Epidermal melanocyte (primary cell): ENCODE results near the gene FAM43B.
"Not testable (repeated sequence)": the region's sequence is repeated elsewhere in the genome, so short reads cannot be mapped to it uniquely, and the experiment has no call there.

Experiments used
- DNase-seq: peaks from one replicate; pipeline ENCODE4 v3.0.0; 2011; ENCODE audit warnings: low spot score; ENCODE audit not compliant: insufficient read length

The FAM43B gene

DNA sequence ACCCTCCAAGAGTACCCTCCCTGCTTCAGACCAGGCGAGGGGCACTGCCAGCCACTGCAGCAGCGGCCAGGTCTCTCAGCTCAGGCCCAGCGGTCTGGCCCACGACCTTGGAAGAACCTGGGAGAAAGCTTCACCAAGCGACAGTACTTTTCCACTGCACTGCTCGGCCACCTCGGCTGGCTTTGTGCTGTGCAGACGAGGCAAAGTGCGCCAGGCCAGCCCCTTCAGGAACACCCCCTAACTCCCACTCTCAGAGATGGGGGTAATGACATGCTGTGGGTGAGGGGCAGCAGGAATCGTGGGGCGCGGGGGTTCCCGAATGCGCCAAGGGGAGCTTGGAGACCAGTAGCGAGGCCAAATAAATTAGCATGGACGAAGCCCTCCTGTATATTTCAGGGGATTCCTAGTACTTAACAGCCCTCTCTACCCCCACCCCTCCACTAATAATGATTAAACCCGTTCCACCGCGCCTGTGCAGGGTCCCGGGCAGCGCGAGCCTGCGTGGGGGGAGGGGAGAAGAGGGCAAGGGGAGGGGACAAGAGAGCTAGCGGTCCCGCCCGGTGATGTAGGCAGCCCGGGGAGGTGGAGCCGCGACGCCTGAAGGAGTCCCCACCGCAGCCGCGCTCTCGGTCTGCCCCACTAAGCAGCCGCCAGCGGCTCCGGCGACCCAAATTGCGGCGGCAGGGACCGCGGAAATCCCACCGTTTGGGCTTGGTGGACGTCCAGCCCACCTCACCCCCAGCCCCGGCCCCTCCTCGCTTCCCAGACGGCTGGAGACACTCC is at the start of gene FAM43B:
FAM43B (plus strand) TSS at position 629 of the 783 bp plus-strand sequence. CDS start 401 bp downstream, outside the sequence.
- no peak for DNase-seq

GRCh38 chr1:20505488-20505887 is 46.9 kb upstream of the FAM43B start:
- DNase-seq, result no peak

GRCh38 chr1:20507248-20507563 is 45.2 kb upstream of the FAM43B start:
- no peak for DNase-seq

- peak; percentile 98 for DNase-seq
Observed at GRCh38 chr1:20507564-20508410, 44.6 kb upstream of the FAM43B start, which contains the start of gene MUL1. Gene MUL1 (minus strand): TSS chr1:20508151. CDS start chr1:20508024, 127 bp downstream.

GRCh38 chr1:20508411-20508771 is 44.0 kb upstream of the FAM43B start:
- no peak for DNase-seq

GRCh38 chr1:20511518-20512428 is 40.6 kb upstream of the FAM43B start:
- DNase-seq, result no peak

DNA sequence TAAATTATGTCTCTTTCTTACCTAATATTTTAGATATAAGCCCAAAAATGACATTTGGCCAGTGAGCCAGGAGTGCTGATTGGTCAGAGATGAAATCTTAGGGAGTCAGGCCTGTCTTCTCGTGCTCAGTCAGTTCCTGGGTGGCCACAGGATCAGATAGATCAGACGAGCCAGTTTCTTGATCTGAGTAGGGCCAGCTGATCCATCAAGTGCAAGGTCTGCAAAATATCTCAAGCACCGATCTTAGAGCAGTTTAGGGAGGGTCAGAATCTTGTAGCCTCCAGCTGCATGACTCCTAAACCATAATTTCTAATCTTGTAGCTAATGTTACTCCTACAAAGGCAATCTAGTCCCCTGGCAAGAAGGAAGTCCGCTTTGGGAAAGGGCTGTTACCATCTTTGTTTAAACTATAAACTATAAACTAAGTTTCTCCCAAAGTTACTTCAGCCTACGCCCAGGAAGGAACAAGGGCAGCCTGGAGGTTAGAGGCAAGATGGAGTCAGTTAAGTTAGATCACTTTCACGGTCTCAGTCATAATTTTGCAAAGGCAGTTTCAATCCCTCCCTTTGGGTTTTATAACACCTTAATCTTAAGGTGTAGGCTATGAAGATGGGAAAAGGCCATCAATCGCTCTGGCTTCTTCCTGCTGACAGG is 32.6 kb upstream of the FAM43B start:
- DNase-seq, result not testable (repeated sequence)

DNA sequence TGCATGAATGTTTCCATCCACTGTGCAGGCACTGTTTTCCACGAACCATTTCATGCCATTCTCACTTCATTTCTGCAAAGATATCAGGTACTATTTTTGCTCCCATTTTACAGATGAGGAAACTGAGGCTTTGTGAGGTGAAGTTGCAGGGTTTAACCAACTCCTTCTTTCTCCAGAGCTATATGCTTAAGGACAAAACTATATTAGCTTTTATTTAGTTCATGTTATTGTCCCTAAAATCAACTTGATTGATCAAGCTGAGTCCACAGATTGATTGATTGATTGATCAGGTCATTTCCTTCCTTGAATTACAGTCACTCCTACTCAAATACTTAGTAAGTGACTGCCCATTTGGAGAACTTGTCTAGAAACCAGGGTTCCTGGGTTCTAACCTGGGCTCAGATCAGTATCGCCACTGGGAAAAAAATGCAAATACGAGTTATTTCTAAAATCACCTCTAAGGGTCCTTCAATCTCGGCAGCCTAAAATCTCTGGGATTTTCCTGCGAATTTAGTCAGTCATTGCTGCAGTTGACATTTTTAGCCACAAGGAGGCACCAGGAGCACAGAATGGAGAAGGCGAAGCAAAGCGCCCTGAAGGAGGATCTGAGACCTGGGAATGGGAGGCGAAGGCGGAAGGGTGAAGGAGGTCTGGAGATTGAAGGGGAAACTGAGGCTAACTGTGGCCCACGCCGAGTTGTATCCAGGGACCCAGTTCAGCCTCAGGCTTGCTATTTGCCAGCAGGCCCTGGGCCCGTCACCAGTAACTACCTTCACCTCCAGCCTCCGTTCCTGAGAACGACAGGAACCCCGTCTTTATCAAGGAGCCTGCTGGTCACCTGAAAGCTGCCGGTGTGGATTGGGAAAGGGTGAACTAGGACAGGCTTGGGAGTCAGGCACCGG is 30.2 kb upstream of the FAM43B start:
- DNase-seq, result peak; percentile 31

DNA sequence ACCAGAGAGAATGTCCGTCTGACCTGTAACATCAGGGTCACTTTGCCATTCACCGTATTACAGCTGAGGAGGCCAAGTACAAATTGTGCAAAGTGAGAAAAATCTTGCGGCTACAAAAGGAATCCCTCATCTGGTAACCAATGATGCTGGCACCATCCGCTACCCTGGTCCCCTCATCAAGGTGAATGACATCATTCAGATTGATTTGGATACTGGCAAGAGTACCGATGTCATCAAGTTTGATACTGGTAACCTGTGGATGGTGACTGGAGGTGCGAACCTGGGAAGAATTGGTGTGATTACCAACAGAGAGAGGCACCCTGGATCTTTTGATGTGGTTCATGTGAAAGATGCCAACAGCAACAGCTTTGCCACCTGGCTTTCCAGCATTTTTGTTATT is 26.1 kb upstream of the FAM43B start:
- DNase-seq, result no peak

DNA sequence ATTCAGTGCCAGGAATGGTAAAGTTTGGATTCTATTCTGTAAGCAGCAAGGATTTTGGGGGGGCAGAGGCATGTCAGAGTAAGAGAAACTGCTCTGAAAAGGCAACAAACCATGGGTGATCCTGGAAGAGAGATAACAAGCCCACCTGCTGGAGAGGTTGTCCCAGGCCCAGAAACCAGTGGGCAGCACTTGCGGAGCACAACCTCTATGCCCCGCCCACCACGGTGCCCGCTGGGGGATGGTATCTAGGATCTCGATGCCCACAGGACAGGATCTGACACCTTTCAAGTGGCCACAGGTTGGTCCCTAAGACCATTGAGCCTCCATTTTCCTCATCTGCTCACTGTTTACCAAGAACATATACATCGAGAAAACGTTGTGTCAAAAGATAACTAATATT is 24.2 kb upstream of the FAM43B start:
- no peak for DNase-seq

DNA sequence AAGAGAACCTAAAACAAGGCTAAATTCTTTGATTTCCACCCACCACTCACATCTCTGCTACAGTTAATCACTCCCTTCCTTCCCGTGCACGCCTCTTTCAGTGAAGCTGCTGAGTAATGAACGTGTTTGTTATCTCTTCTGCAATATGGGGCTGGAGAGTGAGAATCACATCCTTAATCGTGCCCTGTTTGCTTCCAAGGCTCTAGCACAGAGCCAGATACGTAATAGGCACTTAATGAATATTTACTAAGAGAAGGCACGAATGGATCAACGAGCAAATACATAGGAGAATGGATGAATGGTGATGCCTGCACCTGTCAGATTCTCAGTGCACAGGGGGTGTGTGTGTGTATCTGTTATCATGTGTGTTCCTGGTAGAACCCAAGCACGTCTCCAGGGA is 22.1 kb upstream of the FAM43B start:
- DNase-seq, result no peak

GRCh38 chr1:20530901-20531300 is 21.5 kb upstream of the FAM43B start:
- DNase-seq, result no peak

GRCh38 chr1:20533635-20534034 is 18.7 kb upstream of the FAM43B start:
- no peak for DNase-seq

GRCh38 chr1:20534659-20535417 is 17.5 kb upstream of the FAM43B start:
- DNase-seq, result no peak

DNA sequence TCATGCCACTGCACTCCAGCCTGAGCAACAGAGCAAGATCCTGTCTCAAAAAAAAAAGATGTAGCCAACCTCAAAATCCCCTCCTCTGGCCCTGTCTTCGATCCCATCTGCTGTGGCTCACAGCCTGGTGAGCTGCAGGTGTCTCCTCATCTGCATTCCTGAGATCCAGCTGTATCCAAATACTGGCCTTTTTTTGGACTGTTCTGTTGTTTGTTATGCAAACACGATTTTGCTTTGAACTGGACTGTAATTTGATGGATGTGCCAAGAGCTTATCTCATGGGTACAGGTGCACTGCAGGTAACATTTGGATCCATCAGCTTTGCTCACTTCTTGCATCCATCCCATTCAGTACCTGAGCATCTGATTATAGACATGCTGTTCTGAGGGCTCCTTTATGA is 14.1 kb upstream of the FAM43B start:
- DNase-seq, result no peak

DNA sequence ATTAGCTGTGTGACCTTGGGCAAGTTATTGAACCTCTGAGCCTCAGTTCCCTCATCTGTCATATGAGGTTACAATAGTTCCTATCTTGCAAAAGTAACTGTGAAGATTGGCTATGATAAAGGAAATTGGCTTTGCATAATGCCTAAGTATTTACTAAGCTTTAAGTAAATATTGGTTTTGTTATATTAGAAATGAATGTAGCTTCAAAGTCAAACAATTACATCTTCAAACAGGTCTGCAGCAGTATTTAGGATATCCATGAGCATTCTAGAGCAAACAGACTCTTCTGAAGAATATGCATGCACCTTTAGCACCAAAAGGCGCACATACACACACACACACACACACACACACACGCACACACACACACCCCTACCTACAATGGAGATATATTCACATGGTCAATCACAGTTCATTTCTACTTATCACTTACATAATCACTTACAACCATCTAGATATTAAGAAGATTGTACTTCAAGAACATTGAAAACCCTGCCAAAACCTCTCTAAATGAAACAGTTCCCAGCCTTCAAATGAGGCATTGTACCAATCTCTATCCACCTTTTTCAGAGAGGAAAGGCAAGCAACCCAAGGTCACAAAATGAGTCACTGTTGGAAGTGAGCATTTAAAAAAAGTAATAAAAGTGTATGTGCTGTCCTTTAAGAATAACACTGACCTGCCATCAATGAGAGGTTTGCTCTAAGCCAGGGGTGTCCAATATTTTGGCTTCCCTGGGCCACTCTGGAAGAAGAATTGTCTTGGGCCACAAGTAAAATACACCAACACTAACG is 13.4 kb upstream of the FAM43B start:
- DNase-seq, result no peak

DNA sequence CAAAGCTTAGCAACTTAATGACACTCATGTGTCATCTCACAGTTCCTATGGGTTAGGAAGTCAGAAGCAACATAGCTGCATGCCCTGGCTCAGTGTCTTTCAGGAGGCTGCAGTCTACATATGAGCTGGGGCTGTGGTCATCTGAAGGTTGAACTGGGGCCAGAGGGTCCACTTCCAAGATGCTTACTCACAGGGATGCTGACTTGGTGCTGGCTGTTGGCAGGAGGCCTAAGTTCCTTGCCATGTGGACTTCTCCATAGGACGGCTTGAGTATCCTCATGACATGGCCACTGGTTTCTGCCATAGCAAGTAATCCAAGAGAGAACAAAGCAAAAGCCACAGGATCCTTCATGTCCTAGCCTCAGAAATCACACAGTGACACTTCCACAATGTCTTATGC is 12.1 kb upstream of the FAM43B start:
- DNase-seq, result no peak

DNA sequence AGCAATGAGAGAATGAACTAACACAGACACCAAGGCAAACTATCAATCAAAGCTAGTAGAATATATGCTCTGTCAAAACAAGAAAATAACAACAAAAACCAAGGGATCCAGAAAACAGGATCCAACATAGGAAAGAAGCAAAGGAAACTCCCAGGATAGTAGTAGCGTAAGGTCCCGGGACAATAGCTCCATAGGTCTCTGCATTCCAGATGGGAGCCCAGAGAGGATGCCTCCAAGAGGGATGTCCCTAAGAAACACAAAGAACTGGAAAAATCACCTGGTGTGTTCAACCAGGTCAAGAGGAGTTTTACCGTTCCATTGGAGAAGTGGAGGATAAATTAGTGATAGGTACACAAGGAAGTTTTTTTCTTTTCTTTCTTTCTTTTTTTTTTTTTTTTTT is 5.7 kb upstream of the FAM43B start:
- DNase-seq, result no peak

- no peak for DNase-seq
Observed at GRCh38 chr1:20551161-20551560, 1.2 kb upstream of the FAM43B start.
